Fibroblast of peridontal ligament (primary cell): ENCODE data around the gene CADPS2.
"Not testable (repeated sequence)": the region's sequence is repeated elsewhere in the genome, so short reads cannot be mapped to it uniquely, and the experiment has no call there.

ENCODE experiments used
- DNase-seq: peaks from one replicate; pipeline ENCODE4 v3.0.0-alpha.2; 2010; ENCODE audit errors: extremely low read depth

CADPS2 gene

GRCh38 chr7:122710916-122711315, 175.3 kb downstream of the CADPS2 start:
- DNase-seq: no peak

GRCh38 chr7:122709930-122710646, 176.2 kb downstream of the CADPS2 start:
- DNase-seq: no peak

- no peak for DNase-seq
Measured at GRCh38 chr7:122706836-122707235, 179.4 kb downstream of the CADPS2 start.

- DNase-seq: no peak
Measured at GRCh38 chr7:122702872-122703510, 183.3 kb downstream of the CADPS2 start, which contains the start of gene RNF148. Gene RNF148 (minus strand): TSS chr7:122702922. CDS start chr7:122702750, 172 bp downstream.

GRCh38 chr7:122699017-122699416, 187.2 kb downstream of the CADPS2 start, which contains the start of gene RNF133:
Gene RNF133 (minus strand): TSS chr7:122699117. CDS start chr7:122698918, 199 bp downstream.
- DNase-seq: no peak

- no peak for DNase-seq
Measured at GRCh38 chr7:122695816-122696215, 190.4 kb downstream of the CADPS2 start.

GRCh38 chr7:122694697-122695096, 191.6 kb downstream of the CADPS2 start:
- DNase-seq: no peak

DNA sequence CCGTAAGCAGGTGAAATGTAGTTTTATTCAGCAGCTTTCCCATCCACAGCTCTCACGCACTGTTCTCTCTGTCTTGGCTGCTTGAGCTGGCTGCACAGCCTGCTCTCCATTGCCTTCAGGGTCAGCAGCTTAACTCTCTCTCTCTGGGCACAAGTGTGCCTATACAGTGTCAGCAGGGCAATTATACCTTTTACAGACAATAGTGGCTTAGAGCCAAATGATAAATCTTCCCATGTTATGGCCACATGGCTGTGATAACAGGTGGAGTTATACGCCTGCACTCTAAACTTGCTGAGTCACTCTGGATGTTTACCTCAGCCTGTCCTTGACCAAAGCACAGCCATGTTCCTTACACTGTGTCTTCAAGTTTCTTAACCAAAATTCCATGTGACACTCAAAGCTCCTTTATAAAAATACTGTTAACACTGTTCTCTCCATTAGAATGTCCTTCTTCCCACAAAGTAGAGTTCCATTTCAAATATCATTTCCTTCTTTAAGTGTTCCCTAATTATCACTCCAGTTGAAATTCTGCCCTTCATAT, 193.4 kb downstream of the CADPS2 start:
- no peak for DNase-seq

- no peak for DNase-seq
Measured at GRCh38 chr7:122691569-122692235, 194.6 kb downstream of the CADPS2 start.

GRCh38 chr7:122689346-122690109, 196.7 kb downstream of the CADPS2 start:
- no peak for DNase-seq

DNA sequence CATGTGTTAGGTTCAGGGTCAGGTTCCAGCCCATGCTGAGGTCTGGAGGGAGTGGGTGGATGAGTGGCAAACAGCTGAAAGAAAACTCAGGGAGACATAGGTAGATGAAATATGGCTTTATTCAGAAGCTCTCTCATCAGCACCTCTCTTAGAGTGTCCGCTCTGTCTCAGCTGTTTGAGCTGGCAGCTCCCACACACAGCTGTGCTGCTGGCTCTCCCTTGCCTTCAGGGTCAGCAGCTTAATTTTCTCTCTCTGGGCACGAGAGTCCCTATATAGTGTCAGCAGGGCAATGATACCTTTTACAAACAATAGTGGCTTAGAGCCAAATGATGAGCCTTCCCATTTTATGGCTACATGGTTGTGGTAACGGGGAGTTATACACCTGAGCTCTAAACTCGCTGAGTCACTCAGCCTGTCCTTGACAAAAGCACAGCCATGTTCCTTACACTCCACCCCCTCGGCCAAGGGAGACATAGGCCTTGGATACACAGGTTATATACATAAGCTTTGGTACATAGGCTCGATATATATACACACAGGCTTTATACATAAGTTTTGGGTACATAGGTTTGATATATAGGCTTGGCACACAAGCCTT, 197.8 kb downstream of the CADPS2 start:
- no peak for DNase-seq

DNA sequence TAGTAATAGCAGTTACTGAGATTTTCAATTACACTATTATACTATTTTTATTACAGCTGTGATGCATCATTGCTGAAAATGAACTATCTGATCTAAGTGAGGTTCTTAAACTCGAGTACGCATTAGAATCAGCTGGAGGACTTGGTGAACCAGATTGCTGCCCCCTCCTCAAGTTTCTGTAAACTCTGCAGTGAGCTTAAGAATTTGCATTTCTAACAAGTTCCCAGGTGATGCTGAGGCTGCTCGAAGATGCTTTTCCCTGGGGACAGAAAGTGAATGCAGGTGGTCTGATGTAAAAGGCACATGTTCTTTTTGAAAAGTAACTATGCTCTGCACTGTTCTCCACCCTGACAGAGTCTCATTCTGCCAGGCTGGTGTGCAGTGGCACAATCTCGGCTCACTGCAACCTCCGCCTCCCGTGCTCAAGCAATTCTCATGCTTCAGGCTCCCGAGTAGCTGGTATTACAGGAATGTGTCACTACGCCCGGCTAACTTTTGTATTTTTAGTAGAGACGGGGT, 199.8 kb downstream of the CADPS2 start:
- DNase-seq: no peak

DNA sequence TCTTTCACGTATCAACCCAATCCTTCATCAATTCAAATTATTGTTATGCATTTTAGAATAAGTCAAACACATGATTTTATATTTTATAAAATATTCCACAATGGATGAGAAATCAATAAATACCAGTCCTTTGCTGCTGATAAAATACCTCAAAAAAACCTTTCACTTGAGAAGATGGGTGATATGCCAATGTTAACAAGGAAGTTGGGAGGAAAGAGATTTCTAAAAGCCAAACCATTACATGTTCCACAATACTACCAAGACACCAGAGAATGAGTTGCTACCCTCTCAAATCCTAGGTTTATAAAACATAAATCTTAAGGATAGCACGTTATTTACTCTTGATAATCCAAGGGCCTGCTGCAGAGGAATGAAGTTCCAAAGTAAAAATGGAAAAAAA, 201.8 kb downstream of the CADPS2 start:
- no peak for DNase-seq

GRCh38 chr7:122682815-122683550, 203.3 kb downstream of the CADPS2 start:
- no peak for DNase-seq

DNA sequence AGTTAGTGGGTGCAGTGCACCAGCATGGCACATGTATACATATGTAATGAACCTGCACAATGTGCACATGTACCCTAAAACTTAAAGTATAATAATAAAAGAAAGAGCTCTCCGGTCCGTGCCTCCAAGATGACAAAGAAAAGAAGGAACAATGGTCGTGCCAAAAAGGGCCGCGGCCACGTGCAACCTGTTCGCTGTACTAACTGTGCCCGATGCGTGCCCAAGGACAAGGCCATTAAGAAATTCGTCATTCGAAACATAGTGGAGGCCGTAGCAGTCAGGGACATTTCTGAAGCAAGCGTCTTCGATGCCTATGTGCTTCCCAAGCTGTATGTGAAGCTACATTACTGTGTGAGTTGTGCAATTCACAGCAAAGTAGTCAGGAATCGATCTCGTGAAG, 205.1 kb downstream of the CADPS2 start:
- not testable (repeated sequence) for DNase-seq

DNA sequence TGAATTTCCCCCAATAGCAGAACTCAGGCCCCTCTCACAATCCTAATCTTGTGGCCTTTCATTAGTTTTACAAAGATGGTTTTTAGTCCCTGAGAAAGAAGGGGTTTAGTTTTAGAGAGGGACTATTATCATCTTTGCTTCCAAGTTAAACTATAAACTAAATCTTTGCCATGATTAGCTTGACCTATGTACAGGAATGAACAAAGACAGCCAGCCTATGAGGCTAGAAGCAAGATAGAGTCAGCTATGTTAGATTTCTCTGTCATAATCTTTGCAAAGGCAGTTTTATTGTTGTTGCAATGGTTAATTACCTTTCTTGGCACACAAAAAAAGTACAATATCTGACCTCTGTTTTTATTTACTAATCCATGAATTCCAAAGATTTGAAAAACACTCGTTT, 206.4 kb downstream of the CADPS2 start:
- no peak for DNase-seq

DNA sequence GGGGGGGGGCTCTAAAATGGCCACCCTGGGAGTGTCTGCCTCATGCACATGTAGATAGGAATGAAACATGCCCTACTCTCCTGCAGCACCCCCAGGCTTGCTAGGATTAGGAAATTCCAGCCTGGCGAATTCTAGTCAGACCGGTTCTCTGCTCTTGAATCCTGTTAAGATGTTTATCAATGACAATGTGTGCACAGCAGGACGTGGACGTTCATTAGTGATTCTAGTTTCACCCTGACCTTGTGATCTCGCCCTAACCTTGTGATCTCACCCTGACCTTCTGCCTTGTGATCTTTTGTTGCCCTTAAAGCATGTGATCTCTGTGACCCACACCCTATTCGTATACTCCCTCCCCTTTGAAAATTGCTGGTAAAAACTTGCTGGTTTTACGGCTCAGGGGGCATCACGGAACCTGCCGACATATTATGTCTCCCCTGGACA, 207.0 kb downstream of the CADPS2 start:
- not testable (repeated sequence) for DNase-seq

- no peak for DNase-seq
Measured at GRCh38 chr7:122677149-122677548, 209.1 kb downstream of the CADPS2 start.

DNA sequence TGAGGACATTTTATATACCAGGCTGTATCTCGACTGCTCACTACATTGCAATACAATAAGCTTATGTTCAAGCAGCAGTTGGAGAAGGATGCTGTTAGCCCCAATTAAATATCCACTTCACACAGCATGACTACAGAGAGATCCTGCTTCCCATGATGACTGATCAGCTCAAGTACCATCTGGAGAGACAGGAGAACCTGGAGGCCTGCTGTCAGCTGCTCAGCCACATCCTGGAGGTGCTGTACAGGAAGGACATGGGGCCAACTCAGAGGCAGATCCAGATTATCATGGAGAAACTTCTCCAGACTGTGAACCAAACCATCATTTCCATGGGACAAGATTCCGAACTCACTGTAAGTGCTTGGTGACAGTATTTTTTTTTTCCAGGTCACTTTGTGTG, 209.8 kb downstream of the CADPS2 start:
- DNase-seq: no peak

DNA sequence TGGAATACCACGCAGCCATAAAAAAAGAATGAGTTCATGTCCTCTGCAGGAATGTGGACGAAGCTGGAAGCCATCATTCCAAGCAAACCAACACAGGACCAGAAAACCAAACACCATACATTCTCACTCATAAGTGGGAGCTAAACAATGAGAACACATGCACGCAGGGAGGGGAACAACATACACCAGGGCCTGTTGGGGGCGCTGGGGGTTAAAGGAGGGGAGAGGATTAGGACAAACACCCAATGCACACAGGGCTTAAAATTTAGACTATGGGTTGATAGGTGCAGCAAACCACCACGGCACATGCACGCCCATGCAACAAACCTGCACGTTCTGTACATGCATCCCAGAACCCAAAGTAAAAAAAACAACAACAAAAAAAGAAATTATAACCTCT, 210.6 kb downstream of the CADPS2 start:
- no peak for DNase-seq
